PFSK-1 (cell line): ENCODE measurements around the gene HDAC11.

ENCODE experiments used
- FOXP2 ChIP-seq: optimal IDR thresholded peaks from 2 replicates; pipeline ENCODE3; 2011; ENCODE audit warnings: borderline replicate concordance, control low read depth, inconsistent platforms; ENCODE audit not compliant: insufficient read depth; ENCODE audit errors: extremely low read length, extremely low read depth
- POLR2AphosphoS5 ChIP-seq: IDR thresholded peaks from 2 replicates; pipeline ENCODE4 v1.6.1; 2012; ENCODE audit warnings: low read depth, mild to moderate bottlenecking, control low read depth, low read length, moderate library complexity
- REST ChIP-seq, 2 experiments: IDR thresholded peaks; 2 replicates each; pipeline versions ENCODE4 v1.6.1 to v1.8.0; 2011 to 2012; ENCODE audit warnings: low read depth in 2 of 2, low read length in 2 of 2, control low read depth in 1 of 2, inconsistent platforms in 1 of 2, mild to moderate bottlenecking in 1 of 2, moderate library complexity in 1 of 2; ENCODE audit not compliant: insufficient read depth in 1 of 2
- SIN3A ChIP-seq: IDR thresholded peaks from 2 replicates; pipeline ENCODE4 v1.6.1; 2012; ENCODE audit warnings: mild to moderate bottlenecking, low read length, moderate library complexity, borderline replicate concordance; ENCODE audit not compliant: insufficient read depth
- TAF1 ChIP-seq: IDR thresholded peaks from 2 replicates; pipeline ENCODE4 v1.6.1; 2012; ENCODE audit warnings: low read length, control low read depth, borderline replicate concordance; ENCODE audit not compliant: insufficient read depth

Gene HDAC11

DNA sequence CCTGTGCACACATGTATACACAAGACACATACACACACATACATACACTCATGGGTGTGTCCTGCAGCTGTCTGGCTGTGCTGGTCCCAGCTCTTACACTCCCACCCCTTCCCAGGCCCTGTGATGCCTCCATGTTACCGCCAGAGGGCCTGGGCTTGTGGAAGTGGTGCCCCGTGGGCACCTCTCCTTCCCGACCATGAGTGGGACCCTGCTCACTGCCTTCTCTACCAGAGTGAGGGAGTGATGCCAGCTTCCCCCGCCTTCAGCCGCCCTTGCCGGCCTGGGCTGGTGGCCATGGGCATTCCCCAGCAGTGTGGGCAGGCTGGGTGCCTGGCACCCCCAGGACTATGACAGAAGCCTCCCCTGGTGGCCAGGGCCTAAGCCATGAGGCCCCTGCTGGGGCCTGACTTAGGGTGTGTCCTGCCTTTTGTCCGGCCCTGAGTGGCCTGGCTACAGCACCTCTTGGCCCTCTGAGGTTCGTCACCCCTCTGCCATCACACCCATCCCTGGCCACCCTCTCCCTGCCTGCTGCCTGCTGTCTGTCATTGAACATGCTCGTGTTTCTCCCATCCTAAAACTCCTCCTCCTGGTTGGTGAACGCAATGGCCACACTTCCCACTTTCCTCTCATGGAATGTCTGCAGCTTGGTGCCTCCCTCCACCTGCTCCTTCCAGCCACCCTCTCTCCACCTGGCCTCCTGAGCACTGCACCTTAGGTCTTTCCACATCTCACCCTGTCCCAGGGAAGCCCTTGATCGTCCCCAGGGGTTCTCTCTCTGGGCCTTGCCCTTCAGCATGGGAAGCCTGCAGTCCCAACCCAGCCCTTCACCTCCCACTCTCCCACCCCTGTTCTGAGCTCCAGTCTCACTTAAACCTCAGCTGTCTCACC is 14.6 kb downstream of the HDAC11 start:
- no peak for TF ChIP-seq SIN3A
- no peak for TF ChIP-seq TAF1
- TF ChIP-seq POLR2AphosphoS5 = no peak
- no peak for TF ChIP-seq REST (IDR thresholded peaks at IDR 0.05; ENCODE audit: insufficient read depth in 1 of 2, low read depth in 2 of 2, low read length in 2 of 2)
- TF ChIP-seq FOXP2 = no peak

DNA sequence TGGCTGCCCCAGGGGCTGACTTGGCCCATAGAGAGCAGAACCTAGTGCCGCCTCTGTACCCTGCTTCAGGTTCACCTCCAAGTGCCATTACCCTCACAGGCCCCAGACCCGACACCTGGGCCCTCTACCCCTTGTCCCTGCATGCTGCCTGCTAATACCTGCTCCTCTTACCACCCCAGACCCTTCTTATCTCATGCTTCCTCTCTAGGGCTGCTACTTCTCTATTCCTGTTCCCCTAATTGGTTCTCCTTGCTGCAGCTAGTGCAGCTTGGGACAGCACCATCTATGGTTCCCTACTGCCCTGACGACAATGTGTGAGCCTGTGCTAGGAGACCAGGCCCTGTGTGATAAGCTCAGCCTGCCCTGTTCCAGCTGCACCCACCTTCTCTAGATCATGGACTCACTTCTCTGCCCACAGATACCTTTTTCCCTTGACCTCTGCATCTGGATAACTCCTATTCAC is 15.3 kb downstream of the HDAC11 start:
- TF ChIP-seq TAF1 = no peak
- TF ChIP-seq SIN3A = no peak
- TF ChIP-seq POLR2AphosphoS5 = no peak
- no peak for TF ChIP-seq REST (IDR thresholded peaks at IDR 0.05; ENCODE audit: insufficient read depth in 1 of 2, low read depth in 2 of 2, low read length in 2 of 2)
- TF ChIP-seq FOXP2 = no peak

- no peak for TF ChIP-seq FOXP2
- no peak for TF ChIP-seq POLR2AphosphoS5
- no peak for TF ChIP-seq TAF1
- TF ChIP-seq SIN3A = no peak
- no peak for TF ChIP-seq REST (IDR thresholded peaks at IDR 0.05; ENCODE audit: insufficient read depth in 1 of 2, low read depth in 2 of 2, low read length in 2 of 2)
Observed at GRCh38 chr3:13495921-13496723, 16.0 kb downstream of the HDAC11 start.

GRCh38 chr3:13496879-13497278 is 16.8 kb downstream of the HDAC11 start:
- TF ChIP-seq TAF1 (no peak), SIN3A (no peak), POLR2AphosphoS5 (no peak), REST (IDR thresholded peaks at IDR 0.05; ENCODE audit: insufficient read depth in 1 of 2, low read depth in 2 of 2, low read length in 2 of 2) (no peak), FOXP2 (no peak)
